Measurements from ENCODE around the gene FHOD3. TPM values are rescaled to one million over a fixed set of nuclear protein-coding genes. Genes with fewer than 3 reads are reported as not detected.

FHOD3 gene
- total and polyA plus RNA-seq, 2 of the 4 experiments (the other 2 are of a cell fraction), result 14.6 to 16.0 TPM

DNA sequence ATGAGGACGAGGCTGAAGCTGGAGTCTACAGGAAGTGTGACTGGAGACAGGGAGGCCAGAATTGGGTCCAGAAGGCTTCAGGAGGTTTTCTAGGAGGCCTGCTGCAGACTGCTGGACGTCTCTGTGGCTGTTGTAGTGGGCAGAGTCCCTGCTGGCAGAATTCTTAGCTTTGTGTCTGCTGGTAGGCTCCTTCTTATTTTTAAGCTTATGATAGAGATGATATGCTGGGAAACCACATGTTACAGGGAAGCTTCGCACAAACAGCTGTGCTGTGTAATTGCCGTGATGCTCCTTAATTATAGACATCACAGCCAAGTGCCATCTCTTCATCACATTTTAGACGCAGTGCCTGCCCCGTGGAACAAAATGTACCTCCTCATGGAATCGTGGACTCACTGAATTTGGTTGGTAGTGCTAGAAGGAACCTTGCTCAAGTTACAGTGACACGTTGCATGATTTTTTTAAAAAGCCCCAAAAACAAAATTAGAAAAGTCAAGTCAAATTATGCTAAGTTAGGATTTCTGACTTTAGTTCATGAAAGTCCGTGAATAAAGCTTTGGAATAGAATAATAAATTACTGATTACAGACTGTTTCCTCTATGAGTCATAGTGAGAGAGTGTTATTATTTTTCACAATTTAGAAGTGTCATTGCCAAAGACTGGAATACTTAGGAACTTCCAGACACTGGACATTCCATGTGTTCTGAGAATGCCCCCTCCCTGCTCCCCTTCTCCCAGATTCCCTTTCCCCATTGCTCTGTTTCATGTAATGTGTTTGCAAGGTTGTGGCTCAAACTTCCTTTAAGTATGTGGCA, 144.1 kb downstream of the FHOD3 start:
- Histone ChIP-seq H3K4me3 (ENCODE audit: insufficient read depth, low read depth, low read length) (no peak overlapping the region), H2BK20ac (ENCODE audit: low read depth, low read length) (peak overlapping the region; percentile 79), H3K27ac (ENCODE audit: insufficient read depth, low read length) (peak overlapping the region; percentile 54; the same call in 1 of the 2 replicates), H3K4me1 (ENCODE audit: control insufficient read depth, insufficient read depth, low read length) (peaks cover 19% of the 10 kb centered on the region), H3K4ac (ENCODE audit: low read depth, low read length) (peak overlapping the region; percentile 79), H3K56ac (ENCODE audit: extremely low read depth, insufficient read depth, low read length) (no peak overlapping the region), H3K9me3 (ENCODE audit: control insufficient read depth, insufficient read depth, low read length) (no peaks in the 10 kb centered on the region), H3K36me3 (ENCODE audit: control insufficient read depth, insufficient read depth, low read length) (no peaks in the 10 kb centered on the region), H3K18ac (ENCODE audit: low read depth, low read length) (peak overlapping the region; percentile 89), H3K14ac (replicated peaks; ENCODE audit: low read depth, low read length) (peak overlapping the region; percentile 74), H4K8ac (ENCODE audit: low read depth in 2 of 2, low read length in 2 of 2) (peak overlapping the region; percentile 13 to 44; a peak in 3 of 4 replicates), H3K27me3 (ENCODE audit: control insufficient read depth, insufficient read depth, low read length) (no peaks in the 10 kb centered on the region), H3K79me1 (ENCODE audit: low read depth in 1 of 2, low read length in 2 of 2) (peaks cover 4 to 5% of the 10 kb centered on the region in 2 experiments; a peak in 3 of 4 replicates), H3K9ac (ENCODE audit: low read depth, low read length) (no peak overlapping the region), H4K91ac (ENCODE audit: insufficient read depth, low read depth, low read length) (peak overlapping the region; percentile 57), H2BK15ac (ENCODE audit: low read depth, low read length) (peak overlapping the region; percentile 72; the same call in 2 of the 3 replicates), H2AFZ (replicated peaks; ENCODE audit: low read length, poor library complexity) (no peak overlapping the region), H2BK5ac (ENCODE audit: low read depth, low read length, poor library complexity, severe bottlenecking) (peak overlapping the region; percentile 61), H2AK5ac (ENCODE audit: low read depth, low read length) (peak overlapping the region; percentile 85), H4K20me1 (ENCODE audit: insufficient read depth, low read length) (peaks cover 2% of the 10 kb centered on the region; the same call in 1 of the 2 replicates), H2BK120ac (ENCODE audit: low read depth, low read length) (peak overlapping the region; percentile 62), H3K4me2 (ENCODE audit: low read depth, low read length) (peak overlapping the region; percentile 60), H2AK9ac (replicated peaks; ENCODE audit: low read depth, low read length, poor library complexity) (no peak overlapping the region), H3K9me1 (ENCODE audit: insufficient read depth, low read length) (peaks cover 8% of the 10 kb centered on the region; the same call in 1 of the 2 replicates), H4K5ac (ENCODE audit: low read depth, low read length) (peak overlapping the region; percentile 19), H3K23ac (ENCODE audit: low read depth, low read length) (peak overlapping the region; percentile 24; the same call in 1 of the 2 replicates)
- peak; percentile 55 for ATAC-seq (ENCODE audit: low read depth)
- BruUV-seq (replicated peaks), result no TSS peak
- TF ChIP-seq CEBPB (IDR thresholded peaks at IDR 0.05; ENCODE audit: low read depth, low read length), result peak; percentile 78
- peak; percentile 34; the same call in 1 of the 2 replicates for TF ChIP-seq MAZ (IDR thresholded peaks at IDR 0.05; ENCODE audit: borderline replicate concordance, low read depth, low read length)
- TF ChIP-seq, protein P1, sequence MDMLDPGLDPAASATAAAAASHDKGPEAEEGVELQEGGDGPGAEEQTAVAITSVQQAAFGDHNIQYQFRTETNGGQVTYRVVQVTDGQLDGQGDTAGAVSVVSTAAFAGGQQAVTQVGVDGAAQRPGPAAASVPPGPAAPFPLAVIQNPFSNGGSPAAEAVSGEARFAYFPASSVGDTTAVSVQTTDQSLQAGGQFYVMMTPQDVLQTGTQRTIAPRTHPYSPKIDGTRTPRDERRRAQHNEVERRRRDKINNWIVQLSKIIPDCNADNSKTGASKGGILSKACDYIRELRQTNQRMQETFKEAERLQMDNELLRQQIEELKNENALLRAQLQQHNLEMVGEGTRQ (IDR thresholded peaks at IDR 0.05; ENCODE audit: low read depth, low read length), result no peak
- TF ChIP-seq RFX5 (IDR thresholded peaks at IDR 0.05; ENCODE audit: low read depth, low read length), result no peak
- no peak for TF ChIP-seq RAD21 (IDR thresholded peaks at IDR 0.05; ENCODE audit: low read length)
- TF ChIP-seq NFE2L2 (IDR thresholded peaks at IDR 0.05; ENCODE audit: low read depth, low read length), result no peak
- TF ChIP-seq MAFK (IDR thresholded peaks at IDR 0.05; ENCODE audit: low read depth, low read length), result 0 out of 2 replicates have a peak, but pooled peaks have one; percentile 7
- TF ChIP-seq SMC3 (IDR thresholded peaks at IDR 0.05; ENCODE audit: low read depth, low read length), result no peak
- TF ChIP-seq MXI1 (IDR thresholded peaks at IDR 0.05; ENCODE audit: borderline replicate concordance, low read depth, low read length), result no peak
- TF ChIP-seq FOS (IDR thresholded peaks at IDR 0.05; ENCODE audit: low read depth, low read length), result peak; percentile 74; the same call in 1 of the 2 replicates
- TF ChIP-seq, protein P2, sequence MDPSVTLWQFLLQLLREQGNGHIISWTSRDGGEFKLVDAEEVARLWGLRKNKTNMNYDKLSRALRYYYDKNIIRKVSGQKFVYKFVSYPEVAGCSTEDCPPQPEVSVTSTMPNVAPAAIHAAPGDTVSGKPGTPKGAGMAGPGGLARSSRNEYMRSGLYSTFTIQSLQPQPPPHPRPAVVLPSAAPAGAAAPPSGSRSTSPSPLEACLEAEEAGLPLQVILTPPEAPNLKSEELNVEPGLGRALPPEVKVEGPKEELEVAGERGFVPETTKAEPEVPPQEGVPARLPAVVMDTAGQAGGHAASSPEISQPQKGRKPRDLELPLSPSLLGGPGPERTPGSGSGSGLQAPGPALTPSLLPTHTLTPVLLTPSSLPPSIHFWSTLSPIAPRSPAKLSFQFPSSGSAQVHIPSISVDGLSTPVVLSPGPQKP (IDR thresholded peaks at IDR 0.05; ENCODE audit: borderline replicate concordance, low read depth, low read length), result no peak
- 49% methylated on average over 2 of the region's 9 CpGs; no CpG with 5 or more reads in 1 of the 2 experiments for WGBS, 2 experiments (ENCODE audit: extremely low coverage in 2 of 2, insufficient read length in 1 of 2)
- dilution Hi-C loops (cut with HindIII; ENCODE audit: low sequenced_read_pairs, unreplicated experiment) (no loop called here), in situ Hi-C loops (cut with MboI; ENCODE audit: low sequenced_read_pairs) (no loop called here), intact Hi-C loops (cut with micrococcal nuclease) (no loop called here)
- DNase-seq, result peak; percentile 70
- ChIA-PET CTCF (no interaction called here), POLR2A (ENCODE audit: unreplicated experiment) (no interaction called here)

Data from IMR-90 (cell line).